GM12878 (cell line): ENCODE measurements around the gene PCDHGA8. TPM values are rescaled to one million over a fixed set of nuclear protein-coding genes. Genes with fewer than 3 reads are reported as not detected.

ENCODE experiments used
- ATAC-seq: fragments of 200-7000 bp; cut with Tn5 transposase; 3 replicates; pipeline ENCODE4 v1.9.1; 2020; ENCODE audit warnings: mild to moderate bottlenecking, moderate library complexity
- BruUV-seq: library from RNA; stranded (reverse); fragments of 400-500 nt; replicated peaks from 2 replicates; lab custom pipeline; 2021; lab: Mats Ljungman, UMichigan
- CTCF ChIA-PET: fragments of 300-600 bp; sonication (Branson Sonifier 250); formaldehyde crosslinking; extraction: SDS; loops from one replicate; lab custom pipeline; 2021; ENCODE audit warnings: inconsistent platforms; lab: Yijun Ruan, JAX
- POLR2A ChIA-PET: fragments of 350-600 bp; formaldehyde crosslinking; extraction: SDS; loops from one replicate; lab custom pipeline; 2021; ENCODE audit warnings: inconsistent platforms; lab: Charles Lee
- RAD21 ChIA-PET: fragments of 300-600 bp; sonication (Branson Sonifier 250); formaldehyde crosslinking; loops from one replicate; lab custom pipeline; 2023; ENCODE audit warnings: antibody characterized with exemption; ENCODE audit not compliant: unreplicated experiment; lab: Charles Lee
- SMC1A ChIA-PET: fragments of 300-600 bp; sonication (Branson Sonifier 250); formaldehyde crosslinking; loops from one replicate; lab custom pipeline; 2023; ENCODE audit not compliant: unreplicated experiment, uncharacterized antibody; lab: Charles Lee
- DNase-seq: peaks from one replicate; pipeline ENCODE4 v3.0.0-alpha.2; 2011; ENCODE audit warnings: low read depth, low spot score
- FAIRE-seq: peaks from 3 replicates; lab custom pipeline; 2011; peaks lifted over from hg19 to GRCh38; lab: Jason Lieb, UNC
- H2AFZ ChIP-seq: 2 replicates; pipeline ENCODE4 v1.6.0; 2011; ENCODE audit warnings: low read depth, low read length, control low read depth; ENCODE audit not compliant: control insufficient read depth
- H3K27ac ChIP-seq: 2 replicates; pipeline ENCODE4 v1.5.1; 2011; ENCODE audit warnings: control low read depth; ENCODE audit not compliant: control insufficient read depth, insufficient read depth
- H3K27me3 ChIP-seq, 2 experiments: replicated peaks in 1 of 2; 2 replicates each; pipeline versions ENCODE4 v1.6.0 to v1.6.1; 2011; ENCODE audit warnings: low read length in 1 of 2; ENCODE audit not compliant: control insufficient read depth in 2 of 2, insufficient read depth in 2 of 2
- H3K36me3 ChIP-seq, 2 experiments: 2 replicates each; pipeline ENCODE4 v1.5.1; 2011; ENCODE audit warnings: low read length in 1 of 2; ENCODE audit not compliant: control insufficient read depth in 2 of 2, insufficient read depth in 2 of 2
- H3K4me1 ChIP-seq: 2 replicates; pipeline ENCODE4 v1.6.1; 2011; ENCODE audit warnings: mild to moderate bottlenecking, low read length, moderate library complexity, mixed read lengths; ENCODE audit not compliant: control insufficient read depth, insufficient read depth
- H3K4me2 ChIP-seq: 2 replicates; pipeline ENCODE4 v1.6.0; 2011; ENCODE audit warnings: control low read depth; ENCODE audit not compliant: control insufficient read depth, insufficient read depth
- H3K4me3 ChIP-seq: fragments of 200-600 bp; sonication (generic); 2 replicates; pipeline ENCODE4 v1.5.1; 2016
- H3K79me2 ChIP-seq: 2 replicates; pipeline ENCODE4 v1.6.0; 2011; ENCODE audit warnings: low read length; ENCODE audit not compliant: control insufficient read depth, insufficient read depth
- H3K9ac ChIP-seq: 2 replicates; pipeline ENCODE4 v1.8.0; 2011; ENCODE audit warnings: low read length, control low read depth, mixed read lengths; ENCODE audit not compliant: control insufficient read depth, insufficient read depth
- H3K9me3 ChIP-seq: replicated peaks from 3 replicates; pipeline ENCODE4 v1.5.1; 2011; ENCODE audit warnings: mild to moderate bottlenecking, low read length; ENCODE audit not compliant: control insufficient read depth, insufficient read depth
- H4K20me1 ChIP-seq: 2 replicates; pipeline ENCODE4 v1.6.0; 2011; ENCODE audit not compliant: control insufficient read depth, insufficient read depth
- BCL11A ChIP-seq: IDR thresholded peaks from 2 replicates; pipeline ENCODE4 v1.6.1; 2011; ENCODE audit warnings: low read depth, low read length
- IKZF1 ChIP-seq: fragments of 450-650 bp; conservative IDR thresholded peaks from 2 replicates; pipeline ENCODE4 v1.6.1; 2017; ENCODE audit warnings: antibody characterized with exemption, mild to moderate bottlenecking
- IRF4 ChIP-seq: IDR thresholded peaks from 2 replicates; pipeline ENCODE4 v1.6.1; 2011; ENCODE audit warnings: low read depth, low read length
- KLF5 ChIP-seq: fragments of 450-650 bp; IDR thresholded peaks from 2 replicates; pipeline ENCODE4 v1.6.1; 2014; ENCODE audit warnings: mild to moderate bottlenecking; ENCODE audit not compliant: partially characterized antibody
- NBN ChIP-seq: fragments of 450-650 bp; IDR thresholded peaks from 2 replicates; pipeline ENCODE4 v1.6.1; 2016
- PAX5 ChIP-seq: IDR thresholded peaks from 2 replicates; pipeline ENCODE4 v1.6.1; 2011; ENCODE audit warnings: low read depth, low read length, borderline replicate concordance
- RB1 ChIP-seq: fragments of 450-650 bp; formaldehyde crosslinking; IDR thresholded peaks from 2 replicates; pipeline ENCODE4 v1.6.1; 2017; ENCODE audit warnings: mild to moderate bottlenecking, borderline replicate concordance
- SP1 ChIP-seq: IDR thresholded peaks from one replicate; pipeline ENCODE4 v1.6.1; 2011; ENCODE audit warnings: low read depth, low read length
- WGBS: methylation state at CpG from one replicate; pipeline ENCODE4 v1.1.6; 2016; ENCODE audit warnings: low lambda C conversion rate; ENCODE audit not compliant: insufficient replicate concordance, insufficient coverage; ENCODE audit errors: missing lambda C conversion rate; 5-methylcytosine and 5-hydroxymethylcytosine counted together
- in situ Hi-C: fragments of 300-500 bp; cut with MboI; formaldehyde crosslinking; loops from 9 replicates; pipeline ENCODE4 v1.14.3; 2018; ENCODE audit warnings: mixed read lengths
- intact Hi-C: fragments of 100-400 bp; cut with micrococcal nuclease; formaldehyde crosslinking; loops from one replicate; pipeline ENCODE4 v1.14.2; 2022; ENCODE audit not compliant: unreplicated experiment
- polyA plus RNA-seq, 11 experiments: library from polyadenylated mRNA; depleted of rRNA in 4 of 11; unstranded in 6 of 11; stranded (reverse) in 5 of 11; fragments of >200 nt; fragmentation: Nextera tagmentation in 4 of 11; fragmentation: Illumina TruSeq in 1 of 11; extraction: Ambion mirVana in 4 of 11; extraction: Trizol in 1 of 11; gene quantifications; 1 replicate in 1 of 11; 2 replicates in 10 of 11; pipeline versions ENCODE4 v1.2.1 to v1.2.3, GENCODE V29; 2011 to 2016; ENCODE audit warnings: inconsistent platforms in 2 of 11, missing spikeins in 2 of 11, low read depth in 1 of 11
- total RNA-seq, 4 experiments: library from RNA; depleted of rRNA in 3 of 4; stranded (reverse); fragments of >200 nt in 3 of 4; fragmentation: Illumina TruSeq in 1 of 4; extraction: Trizol in 1 of 4; gene quantifications; 2 replicates each; pipeline versions ENCODE4 v1.2.1 to v1.2.3, GENCODE V29; 2013 to 2021
- TF ChIP-seq, protein P1 (sequence below), 3 experiments: IDR thresholded peaks in 2 of 3; conservative IDR thresholded peaks in 1 of 3; 2 replicates each; pipeline ENCODE4 v1.5.1; 2011; ENCODE audit warnings: low read depth in 3 of 3, low read length in 3 of 3, mild to moderate bottlenecking in 3 of 3, control low read depth in 2 of 3, moderate library complexity in 2 of 3, inconsistent platforms in 1 of 3, mixed read lengths in 1 of 3; ENCODE audit not compliant: control insufficient read depth in 2 of 3, insufficient read depth in 1 of 3; ENCODE audit errors: extremely low read depth in 1 of 3
- TF ChIP-seq, protein P2 (sequence below): IDR thresholded peaks from 2 replicates; pipeline ENCODE4 v1.6.1; 2012; ENCODE audit warnings: low read depth, low read length, improper control_type of control experiment
- TF ChIP-seq, protein P3 (sequence below): fragments of 450-650 bp; IDR thresholded peaks from 2 replicates; pipeline ENCODE4 v1.6.1; 2016; ENCODE audit warnings: mild to moderate bottlenecking
- TF ChIP-seq, protein P4 (sequence below): fragments of 450-650 bp; IDR thresholded peaks from 2 replicates; pipeline ENCODE4 v1.6.1; 2017; ENCODE audit warnings: mild to moderate bottlenecking, moderate library complexity

Gene PCDHGA8
- total and polyA plus RNA-seq, 10 of the 15 experiments (the other 5 are each of a cell fraction or from before 2014, with no cell fraction given), result 0.01 to 0.04 TPM; not detected in 8

DNA sequence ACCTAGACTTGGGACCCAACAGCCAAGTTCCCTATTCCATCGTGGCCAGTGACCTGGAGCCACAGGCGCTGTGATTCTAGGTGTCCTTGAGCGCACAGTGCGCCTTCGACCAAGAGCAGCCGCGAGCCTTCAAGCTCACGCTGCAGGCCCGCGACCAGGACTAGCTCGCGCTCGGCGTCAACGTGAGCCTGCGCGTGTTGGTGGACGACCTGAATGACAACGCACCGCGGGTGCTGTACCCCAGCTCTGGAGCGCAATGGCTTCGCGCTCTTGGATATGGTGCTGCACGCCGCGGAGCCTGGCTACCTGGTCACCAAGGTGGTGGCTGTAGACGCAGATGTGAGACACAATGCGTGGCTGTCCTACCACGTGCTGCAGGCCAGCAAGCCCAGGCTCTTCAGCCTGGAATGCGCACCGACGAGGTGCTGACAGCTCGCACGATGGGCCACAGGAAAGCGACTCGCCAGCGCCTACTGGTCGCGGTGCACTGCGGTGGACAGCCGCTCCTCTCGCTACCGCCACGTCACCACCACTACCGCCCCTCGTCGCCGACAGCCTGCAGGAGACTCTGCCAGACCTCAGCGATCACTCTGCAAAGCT, 49.2 kb downstream of the PCDHGA8 start:
- SMC1A ChIA-PET, result no interaction called here
- TF ChIP-seq, protein P1, sequence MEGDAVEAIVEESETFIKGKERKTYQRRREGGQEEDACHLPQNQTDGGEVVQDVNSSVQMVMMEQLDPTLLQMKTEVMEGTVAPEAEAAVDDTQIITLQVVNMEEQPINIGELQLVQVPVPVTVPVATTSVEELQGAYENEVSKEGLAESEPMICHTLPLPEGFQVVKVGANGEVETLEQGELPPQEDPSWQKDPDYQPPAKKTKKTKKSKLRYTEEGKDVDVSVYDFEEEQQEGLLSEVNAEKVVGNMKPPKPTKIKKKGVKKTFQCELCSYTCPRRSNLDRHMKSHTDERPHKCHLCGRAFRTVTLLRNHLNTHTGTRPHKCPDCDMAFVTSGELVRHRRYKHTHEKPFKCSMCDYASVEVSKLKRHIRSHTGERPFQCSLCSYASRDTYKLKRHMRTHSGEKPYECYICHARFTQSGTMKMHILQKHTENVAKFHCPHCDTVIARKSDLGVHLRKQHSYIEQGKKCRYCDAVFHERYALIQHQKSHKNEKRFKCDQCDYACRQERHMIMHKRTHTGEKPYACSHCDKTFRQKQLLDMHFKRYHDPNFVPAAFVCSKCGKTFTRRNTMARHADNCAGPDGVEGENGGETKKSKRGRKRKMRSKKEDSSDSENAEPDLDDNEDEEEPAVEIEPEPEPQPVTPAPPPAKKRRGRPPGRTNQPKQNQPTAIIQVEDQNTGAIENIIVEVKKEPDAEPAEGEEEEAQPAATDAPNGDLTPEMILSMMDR (IDR thresholded peaks at IDR 0.05 in 2 of 3, conservative IDR thresholded peaks at IDR 0.05 in 1 of 3; ENCODE audit: control insufficient read depth in 2 of 3, extremely low read depth in 1 of 3, insufficient read depth in 1 of 3, low read depth in 3 of 3, low read length in 3 of 3), result no peak
- no peak for TF ChIP-seq IRF4
- TF ChIP-seq, protein P2, sequence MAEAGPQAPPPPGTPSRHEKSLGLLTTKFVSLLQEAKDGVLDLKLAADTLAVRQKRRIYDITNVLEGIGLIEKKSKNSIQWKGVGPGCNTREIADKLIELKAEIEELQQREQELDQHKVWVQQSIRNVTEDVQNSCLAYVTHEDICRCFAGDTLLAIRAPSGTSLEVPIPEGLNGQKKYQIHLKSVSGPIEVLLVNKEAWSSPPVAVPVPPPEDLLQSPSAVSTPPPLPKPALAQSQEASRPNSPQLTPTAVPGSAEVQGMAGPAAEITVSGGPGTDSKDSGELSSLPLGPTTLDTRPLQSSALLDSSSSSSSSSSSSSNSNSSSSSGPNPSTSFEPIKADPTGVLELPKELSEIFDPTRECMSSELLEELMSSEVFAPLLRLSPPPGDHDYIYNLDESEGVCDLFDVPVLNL, result no peak
- no peak for TF ChIP-seq BCL11A
- TF ChIP-seq NBN, result no peak
- no peak for TF ChIP-seq IKZF1
- TF ChIP-seq RB1, result no peak
- no peak for TF ChIP-seq KLF5
- no peak for TF ChIP-seq SP1
- TF ChIP-seq, protein P3, sequence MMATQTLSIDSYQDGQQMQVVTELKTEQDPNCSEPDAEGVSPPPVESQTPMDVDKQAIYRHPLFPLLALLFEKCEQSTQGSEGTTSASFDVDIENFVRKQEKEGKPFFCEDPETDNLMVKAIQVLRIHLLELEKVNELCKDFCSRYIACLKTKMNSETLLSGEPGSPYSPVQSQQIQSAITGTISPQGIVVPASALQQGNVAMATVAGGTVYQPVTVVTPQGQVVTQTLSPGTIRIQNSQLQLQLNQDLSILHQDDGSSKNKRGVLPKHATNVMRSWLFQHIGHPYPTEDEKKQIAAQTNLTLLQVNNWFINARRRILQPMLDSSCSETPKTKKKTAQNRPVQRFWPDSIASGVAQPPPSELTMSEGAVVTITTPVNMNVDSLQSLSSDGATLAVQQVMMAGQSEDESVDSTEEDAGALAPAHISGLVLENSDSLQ, result no peak
- no peak for TF ChIP-seq PAX5
- TF ChIP-seq, protein P4, sequence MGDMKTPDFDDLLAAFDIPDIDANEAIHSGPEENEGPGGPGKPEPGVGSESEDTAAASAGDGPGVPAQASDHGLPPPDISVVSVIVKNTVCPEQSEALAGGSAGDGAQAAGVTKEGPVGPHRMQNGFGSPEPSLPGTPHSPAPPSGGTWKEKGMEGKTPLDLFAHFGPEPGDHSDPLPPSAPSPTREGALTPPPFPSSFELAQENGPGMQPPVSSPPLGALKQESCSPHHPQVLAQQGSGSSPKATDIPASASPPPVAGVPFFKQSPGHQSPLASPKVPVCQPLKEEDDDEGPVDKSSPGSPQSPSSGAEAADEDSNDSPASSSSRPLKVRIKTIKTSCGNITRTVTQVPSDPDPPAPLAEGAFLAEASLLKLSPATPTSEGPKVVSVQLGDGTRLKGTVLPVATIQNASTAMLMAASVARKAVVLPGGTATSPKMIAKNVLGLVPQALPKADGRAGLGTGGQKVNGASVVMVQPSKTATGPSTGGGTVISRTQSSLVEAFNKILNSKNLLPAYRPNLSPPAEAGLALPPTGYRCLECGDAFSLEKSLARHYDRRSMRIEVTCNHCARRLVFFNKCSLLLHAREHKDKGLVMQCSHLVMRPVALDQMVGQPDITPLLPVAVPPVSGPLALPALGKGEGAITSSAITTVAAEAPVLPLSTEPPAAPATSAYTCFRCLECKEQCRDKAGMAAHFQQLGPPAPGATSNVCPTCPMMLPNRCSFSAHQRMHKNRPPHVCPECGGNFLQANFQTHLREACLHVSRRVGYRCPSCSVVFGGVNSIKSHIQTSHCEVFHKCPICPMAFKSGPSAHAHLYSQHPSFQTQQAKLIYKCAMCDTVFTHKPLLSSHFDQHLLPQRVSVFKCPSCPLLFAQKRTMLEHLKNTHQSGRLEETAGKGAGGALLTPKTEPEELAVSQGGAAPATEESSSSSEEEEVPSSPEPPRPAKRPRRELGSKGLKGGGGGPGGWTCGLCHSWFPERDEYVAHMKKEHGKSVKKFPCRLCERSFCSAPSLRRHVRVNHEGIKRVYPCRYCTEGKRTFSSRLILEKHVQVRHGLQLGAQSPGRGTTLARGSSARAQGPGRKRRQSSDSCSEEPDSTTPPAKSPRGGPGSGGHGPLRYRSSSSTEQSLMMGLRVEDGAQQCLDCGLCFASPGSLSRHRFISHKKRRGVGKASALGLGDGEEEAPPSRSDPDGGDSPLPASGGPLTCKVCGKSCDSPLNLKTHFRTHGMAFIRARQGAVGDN, result no peak

More for the DNA sequence above, 49.2 kb downstream of the PCDHGA8 start:
- DNase-seq (no peak), ATAC-seq (no peak), FAIRE-seq (no peak)
- RAD21 ChIA-PET, result no interaction called here
- H3K4me1 ChIP-seq, result no peaks in the 10 kb centered on the region
- no peak overlapping the region for H3K9ac ChIP-seq
- no peaks in the 10 kb centered on the region for H4K20me1 ChIP-seq
- H3K79me2 ChIP-seq, result no peaks in the 10 kb centered on the region
- no peak overlapping the region for H2AFZ ChIP-seq
- POLR2A ChIA-PET, result no interaction called here
- no peaks in the 10 kb centered on the region for H3K36me3 ChIP-seq
- intact Hi-C loops (no loop called here), in situ Hi-C loops (no loop called here)
- no peak overlapping the region for H3K27ac ChIP-seq
- no peak overlapping the region for H3K4me3 ChIP-seq
- 96% methylated on average over 48 of the region's 50 CpGs for WGBS
- no peak overlapping the region for H3K4me2 ChIP-seq
- no peaks in the 10 kb centered on the region for H3K27me3 ChIP-seq
- CTCF ChIA-PET, result interaction anchor here (1.0 to 2.2 kb wide), 2 partner anchors 21 to 34 kb away, joined by 3 to 8 read pairs; partner anchors contain the start of genes PCDHGA11 and PCDHGC3
- H3K9me3 ChIP-seq, result no peaks in the 10 kb centered on the region; the same call in 2 of the 3 replicates
- no TSS peak for BruUV-seq
